Activated T-cell treated with anti-CD3 and anti-CD28 coated beads for 4 hours (primary cell): ENCODE results near the gene SIK3.
"Not testable (repeated sequence)": the region's sequence is repeated elsewhere in the genome, so short reads cannot be mapped to it uniquely, and the experiment has no call there.

Experiments used
- DNase-seq: peaks from one replicate; pipeline ENCODE4 v3.0.0-alpha.2; 2020

Gene SIK3

DNA sequence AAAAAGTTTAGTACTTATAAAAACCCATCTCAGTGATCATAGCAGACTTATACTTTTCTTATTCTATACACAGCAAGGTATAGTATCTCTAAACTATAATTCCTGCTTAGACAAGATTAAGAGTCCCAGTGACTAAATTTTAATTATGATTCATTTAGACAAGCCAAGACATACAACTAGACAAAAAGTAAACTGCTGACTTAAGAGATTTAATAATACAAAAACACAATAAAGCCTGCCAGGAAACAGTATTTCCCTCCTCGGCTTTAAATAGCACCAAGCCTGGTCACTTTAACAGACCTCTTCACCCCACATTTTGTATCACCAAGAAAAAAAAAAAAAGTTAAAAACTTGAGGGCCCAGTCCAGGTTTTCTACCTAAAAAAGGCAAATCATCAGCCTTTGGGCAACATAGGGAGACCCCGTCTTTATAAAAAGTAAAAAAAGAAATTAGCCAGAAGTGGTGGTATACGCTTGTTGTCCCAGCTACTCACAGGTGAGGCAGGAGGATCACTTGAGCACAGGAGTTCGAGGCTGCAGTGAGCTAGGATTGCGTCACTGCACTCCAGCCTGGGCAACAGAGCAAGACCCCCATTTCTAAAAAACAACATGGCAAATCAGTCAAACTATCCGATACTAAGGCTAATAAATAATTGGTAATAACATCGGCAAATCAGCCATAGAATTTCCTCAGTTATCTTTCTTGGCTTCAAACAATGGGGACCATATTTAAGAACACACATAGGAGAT is 53.8 kb downstream of the SIK3 start:
- no peak for DNase-seq

GRCh38 chr11:117042689-117043088 is 55.5 kb downstream of the SIK3 start:
- DNase-seq: no peak

- no peak for DNase-seq
These were observed 58.3 kb downstream of the SIK3 start for GRCh38 chr11:117039900-117040299.

DNA sequence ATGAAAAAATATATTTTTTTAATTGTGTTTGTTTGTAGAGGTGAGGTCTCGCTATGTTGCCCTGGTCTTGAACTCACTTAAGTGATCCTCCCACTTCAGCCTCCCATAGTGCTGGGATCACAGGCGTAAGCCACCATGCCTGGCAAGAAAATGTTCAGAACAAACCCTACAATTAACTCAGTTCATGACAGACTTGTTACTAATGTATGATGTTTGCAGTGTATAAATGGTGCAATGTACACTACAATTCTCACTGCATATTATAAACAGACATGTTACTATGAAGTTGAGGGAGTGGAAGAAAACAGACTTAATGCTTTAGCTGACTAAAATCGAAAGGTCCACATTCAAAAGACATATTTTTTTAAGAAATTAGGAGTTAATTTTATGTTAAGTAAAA is 59.0 kb downstream of the SIK3 start:
- no peak for DNase-seq

DNA sequence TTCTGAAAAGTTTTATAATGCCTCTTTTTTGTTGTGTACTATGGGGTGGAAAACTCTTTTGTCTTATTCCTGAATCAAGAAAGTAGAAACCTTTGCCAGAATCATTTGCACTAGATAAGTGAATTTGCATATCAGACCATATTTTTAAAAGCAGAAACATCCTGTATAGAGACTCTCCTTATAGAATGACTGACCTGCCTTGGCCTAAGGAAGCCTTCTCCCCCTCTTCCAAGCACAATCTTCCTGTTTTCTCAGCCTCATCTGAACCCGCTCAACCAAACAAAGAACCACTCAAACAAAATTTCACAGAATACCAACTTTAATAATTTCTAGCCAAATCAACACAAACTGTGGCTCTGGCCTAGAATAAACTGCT is 60.3 kb downstream of the SIK3 start:
- DNase-seq: no peak

- no peak for DNase-seq
These were observed 60.8 kb downstream of the SIK3 start for GRCh38 chr11:117037279-117037974.

GRCh38 chr11:117034901-117035300 is 63.3 kb downstream of the SIK3 start:
- DNase-seq: no peak

- no peak for DNase-seq
These were observed 71.5 kb downstream of the SIK3 start for GRCh38 chr11:117026593-117027330.

GRCh38 chr11:117023707-117024106 is 74.5 kb downstream of the SIK3 start:
- DNase-seq: not testable (repeated sequence)

DNA sequence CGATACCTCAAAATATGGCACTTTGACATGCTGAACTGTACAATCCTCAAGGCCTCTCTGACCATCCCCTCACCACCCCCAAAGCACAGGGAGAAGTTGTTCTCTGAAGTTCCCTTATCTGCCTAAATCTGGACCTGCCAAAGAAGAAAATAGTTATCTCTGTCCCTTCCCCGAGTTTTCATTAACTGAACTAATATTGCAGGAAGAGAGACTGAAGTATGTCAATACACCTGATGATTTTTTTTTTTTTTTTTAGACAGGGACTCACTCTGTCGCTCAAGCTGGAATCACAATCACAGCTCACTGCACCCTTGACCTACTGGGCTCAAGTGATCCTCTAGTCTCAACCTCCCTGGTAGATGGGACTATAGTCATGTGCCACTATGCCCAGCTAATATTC is 75.0 kb downstream of the SIK3 start:
- no peak for DNase-seq

DNA sequence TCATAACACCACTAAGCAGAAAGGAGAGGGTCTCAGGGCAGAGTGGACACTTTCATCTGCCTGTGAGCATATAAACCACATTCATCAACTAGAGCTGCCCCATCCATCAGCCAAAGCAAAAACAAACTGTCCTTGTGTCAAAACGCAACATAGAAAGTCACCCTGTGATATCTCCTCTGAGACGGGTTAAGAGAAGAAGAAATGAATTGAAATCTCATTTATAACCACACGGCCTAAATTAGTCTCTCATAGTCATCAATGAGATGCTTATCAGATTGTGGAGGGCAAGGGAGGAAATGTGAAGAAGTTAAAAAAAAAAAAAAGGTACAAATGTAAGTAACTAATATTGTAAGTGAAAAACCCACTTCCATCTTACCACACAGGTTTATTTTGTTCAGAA is 75.7 kb downstream of the SIK3 start:
- no peak for DNase-seq

DNA sequence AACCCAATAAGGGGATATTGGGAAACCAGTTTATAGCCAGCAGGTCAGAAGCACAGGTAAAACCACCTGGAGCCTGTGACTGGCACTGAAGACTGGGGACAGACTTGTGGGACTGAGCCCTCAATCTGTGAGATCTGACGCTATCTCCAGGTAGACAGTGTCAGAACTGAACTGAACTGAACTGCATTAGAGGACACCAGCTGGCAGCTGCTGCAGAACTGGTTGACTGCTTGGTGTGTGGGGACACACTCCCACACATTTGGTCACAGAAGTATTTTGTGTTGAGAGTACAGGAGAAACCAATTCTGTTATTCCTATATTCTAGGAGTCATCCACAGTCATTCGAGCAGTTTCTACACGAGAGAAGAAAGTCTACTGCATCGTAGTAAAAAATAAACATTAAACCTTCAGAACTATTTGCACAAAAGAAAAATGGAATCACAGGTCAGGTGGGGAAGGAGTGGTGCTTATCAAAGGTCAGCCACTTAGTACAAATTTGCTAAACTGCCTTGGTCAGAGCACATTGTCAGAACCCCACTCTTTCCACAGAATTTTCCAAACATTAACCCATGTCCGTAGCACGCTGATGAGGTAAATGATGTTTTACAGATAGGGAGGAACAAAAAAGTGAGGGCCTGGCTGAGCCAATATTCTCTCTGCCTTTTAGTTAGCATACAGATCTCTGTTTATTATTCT is 77.2 kb downstream of the SIK3 start:
- no peak for DNase-seq

GRCh38 chr11:117020287-117020686 is 77.9 kb downstream of the SIK3 start:
- no peak for DNase-seq

GRCh38 chr11:117019871-117020270 is 78.4 kb downstream of the SIK3 start:
- no peak for DNase-seq

DNA sequence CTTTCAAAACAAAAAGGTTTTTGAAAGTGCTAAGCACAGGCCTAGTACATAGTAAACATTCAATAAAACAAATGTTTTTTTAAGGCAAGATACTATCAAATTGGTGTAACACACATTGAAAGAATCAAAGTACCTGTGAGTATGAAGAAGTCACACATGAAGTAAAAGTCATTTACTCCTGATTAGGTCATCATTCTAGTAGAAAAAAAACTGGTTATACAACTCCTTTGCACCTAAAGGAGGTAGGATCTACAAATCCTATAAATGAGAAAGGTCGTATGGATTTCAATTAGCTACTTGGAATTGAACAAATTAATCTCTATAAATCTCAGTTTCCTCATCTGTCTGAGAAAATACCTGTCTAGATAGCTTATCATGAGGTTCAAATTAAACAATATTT is 80.8 kb downstream of the SIK3 start:
- DNase-seq: no peak

GRCh38 chr11:117016747-117017146 is 81.5 kb downstream of the SIK3 start:
- no peak for DNase-seq

DNA sequence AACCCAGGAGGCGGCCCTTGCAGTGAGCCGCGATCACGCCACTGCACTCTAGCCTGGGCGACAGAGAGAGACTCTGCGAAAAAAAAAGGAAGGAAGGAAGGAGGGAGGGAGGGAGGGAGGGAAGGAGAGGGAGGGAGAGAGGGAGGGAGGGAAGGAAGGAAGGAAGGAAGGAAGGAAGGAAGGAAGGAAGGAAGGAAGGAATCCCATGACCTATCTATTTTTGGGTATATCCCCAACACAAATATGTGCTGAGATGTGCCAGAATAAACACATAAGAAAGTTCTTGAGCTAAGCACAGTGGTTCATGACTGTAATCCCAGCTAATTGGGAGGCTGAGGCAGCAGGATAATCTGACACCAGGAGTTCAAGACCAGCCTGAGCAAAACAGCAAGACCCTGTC is 82.0 kb downstream of the SIK3 start:
- no peak for DNase-seq

GRCh38 chr11:117011541-117011898 is 86.7 kb downstream of the SIK3 start:
- no peak for DNase-seq

DNA sequence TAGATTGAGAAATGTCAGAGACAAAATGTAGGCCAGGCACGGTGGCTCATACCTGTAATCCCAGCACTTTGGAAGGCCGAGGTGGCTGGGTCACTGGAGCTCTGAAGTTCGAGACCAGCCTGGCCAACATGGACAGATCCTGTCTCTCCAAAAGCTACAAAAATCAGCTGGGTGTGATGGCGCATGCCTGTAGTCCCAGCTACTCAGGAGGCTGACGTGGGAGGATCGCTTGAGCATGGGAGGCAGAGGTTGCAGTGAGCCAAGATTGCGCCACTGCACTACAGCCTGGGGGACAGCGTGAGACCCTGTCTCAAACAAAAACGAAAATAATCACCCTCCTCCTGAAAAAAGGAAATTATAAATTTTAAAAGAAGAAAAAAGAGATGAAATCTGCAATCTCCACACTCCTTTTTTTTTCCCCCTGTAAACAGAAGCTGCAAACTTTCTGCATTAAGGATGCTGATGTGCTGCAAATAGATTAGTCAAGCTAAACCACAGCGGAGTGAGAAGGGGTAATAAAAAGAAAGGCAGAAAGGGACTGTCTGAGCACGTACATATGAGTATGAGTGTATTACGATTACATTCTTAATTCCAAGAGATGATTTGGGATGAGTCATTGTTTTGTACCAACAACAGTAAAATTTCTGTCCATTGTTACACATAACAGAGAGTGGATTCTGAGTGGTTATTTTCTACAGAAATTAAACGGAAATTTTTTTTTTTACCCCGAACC is 87.3 kb downstream of the SIK3 start:
- DNase-seq: no peak

GRCh38 chr11:117009905-117010605 is 88.2 kb downstream of the SIK3 start:
- DNase-seq: no peak

DNA sequence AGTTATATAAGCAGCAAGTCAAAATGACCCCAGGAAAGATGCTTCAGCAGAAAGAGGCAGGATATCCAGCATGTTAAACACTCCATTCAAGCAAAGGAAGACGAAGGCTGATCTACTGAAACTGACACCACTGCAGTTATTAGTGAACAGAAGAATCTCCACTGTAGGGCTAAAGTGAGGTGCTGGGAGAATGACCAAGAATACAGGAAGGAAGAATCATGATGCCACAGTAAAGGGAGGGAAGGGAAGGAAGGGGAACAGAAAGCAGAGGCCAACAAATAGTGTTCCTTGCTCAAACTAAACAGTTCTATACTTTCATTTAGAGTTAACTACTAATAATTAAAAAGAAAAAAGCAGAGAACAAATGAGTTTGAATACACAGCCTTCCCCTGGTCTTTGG is 92.5 kb downstream of the SIK3 start:
- DNase-seq: no peak

- DNase-seq: no peak
These were observed 95.5 kb downstream of the SIK3 start for GRCh38 chr11:117002639-117003299.
